GM23248 (cell line): Measurements from ENCODE around the gene HGD.

Experiments
- EZH2 ChIP-seq: fragments of 200-600 bp; sonication (generic); IDR thresholded peaks from 2 replicates; pipeline ENCODE4 v1.6.1; 2018; ENCODE audit warnings: antibody characterized with exemption, mild to moderate bottlenecking; ENCODE audit not compliant: insufficient read depth, poor library complexity, severe bottlenecking
- EZH2phosphoT487 ChIP-seq: fragments of 200-600 bp; sonication (generic); IDR thresholded peaks from 2 replicates; pipeline ENCODE4 v1.6.1; 2018; ENCODE audit warnings: antibody characterized with exemption, moderate library complexity, mild to moderate bottlenecking, low read depth; ENCODE audit not compliant: insufficient read depth

- TF ChIP-seq EZH2phosphoT487, result no peak
- no peak for TF ChIP-seq EZH2
Measured at GRCh38 chr3:120680193-120680894, 1.7 kb downstream of the HGD start.
